DND-41 (cell line): ENCODE results near the gene IGSF21.

Experiments
- CTCF ChIP-seq: IDR thresholded peaks from 2 replicates; pipeline ENCODE4 v1.5.1; 2012; ENCODE audit warnings: borderline replicate concordance, low read length, moderate library complexity, mild to moderate bottlenecking; ENCODE audit not compliant: poor library complexity, severe bottlenecking; ENCODE audit errors: extremely low read depth
- EZH2 ChIP-seq: IDR thresholded peaks from 3 replicates; pipeline ENCODE4 v1.6.1; 2012; ENCODE audit warnings: borderline replicate concordance, low read depth, mild to moderate bottlenecking, moderate library complexity, low read length, inconsistent platforms; ENCODE audit not compliant: severe bottlenecking

- TF ChIP-seq CTCF (no peak), EZH2 (no peak)
These were observed 251.0 kb downstream of the IGSF21 start for GRCh38 chr1:18358600-18358999.
